Lower lobe of right lung (tissue), 2 donors: Measurements from ENCODE around the gene DNM3. TPM values are rescaled to one million over a fixed set of nuclear protein-coding genes. Genes with fewer than 3 reads are reported as not detected.

Source experiments
- ATAC-seq, 2 donors: fragments of 200-7000 bp; cut with Tn5 transposase; one replicate each; pipeline ENCODE4 v1.9.1; 2020 to 2022; ENCODE audit warnings: mild to moderate bottlenecking in 2 of 2, moderate library complexity in 2 of 2
- DNase-seq: peaks from one replicate; pipeline ENCODE4 v3.0.0-alpha.2; 2020
- H3K27ac ChIP-seq: fragments of 200-600 bp; one replicate; pipeline ENCODE4 v1.8.0; 2022
- H3K27me3 ChIP-seq: fragments of 200-600 bp; one replicate; pipeline ENCODE4 v1.8.0; 2022; ENCODE audit warnings: low read depth
- H3K36me3 ChIP-seq: fragments of 200-600 bp; one replicate; pipeline ENCODE4 v1.8.0; 2022; ENCODE audit warnings: mild to moderate bottlenecking
- H3K4me1 ChIP-seq: fragments of 200-600 bp; one replicate; pipeline ENCODE4 v1.8.0; 2022
- H3K4me3 ChIP-seq: fragments of 200-600 bp; one replicate; pipeline ENCODE4 v1.8.0; 2022; ENCODE audit warnings: mild to moderate bottlenecking
- H3K9me3 ChIP-seq: fragments of 200-600 bp; one replicate; pipeline ENCODE4 v1.8.0; 2022
- intact Hi-C: fragments of 100-400 bp; cut with DNase I; formaldehyde crosslinking; loops from one replicate; pipeline ENCODE4 v1.11.0; 2022
- total RNA-seq: library from RNA; stranded (reverse); fragmentation: NEBNext Ultra II Directional; extraction: Animal tissue kit (Norgen Biotek cat#: 25700); gene quantifications from one replicate; pipeline ENCODE4 v1.2.1, GENCODE V29; 2021
- TF ChIP-seq, protein P1 (sequence below): fragments of 200-600 bp; IDR thresholded peaks from one replicate; pipeline ENCODE4 v1.8.0; 2022; ENCODE audit warnings: antibody characterized with exemption, mild to moderate bottlenecking
- donor health status: DM: no; HTN: yes; CAD: no; lungs with severe emphysema.

Gene DNM3
- total RNA-seq, 1 donor from 2014 or later: 12.4 TPM

- TF ChIP-seq, protein P1, sequence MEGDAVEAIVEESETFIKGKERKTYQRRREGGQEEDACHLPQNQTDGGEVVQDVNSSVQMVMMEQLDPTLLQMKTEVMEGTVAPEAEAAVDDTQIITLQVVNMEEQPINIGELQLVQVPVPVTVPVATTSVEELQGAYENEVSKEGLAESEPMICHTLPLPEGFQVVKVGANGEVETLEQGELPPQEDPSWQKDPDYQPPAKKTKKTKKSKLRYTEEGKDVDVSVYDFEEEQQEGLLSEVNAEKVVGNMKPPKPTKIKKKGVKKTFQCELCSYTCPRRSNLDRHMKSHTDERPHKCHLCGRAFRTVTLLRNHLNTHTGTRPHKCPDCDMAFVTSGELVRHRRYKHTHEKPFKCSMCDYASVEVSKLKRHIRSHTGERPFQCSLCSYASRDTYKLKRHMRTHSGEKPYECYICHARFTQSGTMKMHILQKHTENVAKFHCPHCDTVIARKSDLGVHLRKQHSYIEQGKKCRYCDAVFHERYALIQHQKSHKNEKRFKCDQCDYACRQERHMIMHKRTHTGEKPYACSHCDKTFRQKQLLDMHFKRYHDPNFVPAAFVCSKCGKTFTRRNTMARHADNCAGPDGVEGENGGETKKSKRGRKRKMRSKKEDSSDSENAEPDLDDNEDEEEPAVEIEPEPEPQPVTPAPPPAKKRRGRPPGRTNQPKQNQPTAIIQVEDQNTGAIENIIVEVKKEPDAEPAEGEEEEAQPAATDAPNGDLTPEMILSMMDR: no peak
- H3K9me3 ChIP-seq: no peaks in the 10 kb centered on the region
- peaks cover 15% of the 10 kb centered on the region for H3K4me1 ChIP-seq
- no peaks in the 10 kb centered on the region for H3K36me3 ChIP-seq
- no peak overlapping the region for H3K4me3 ChIP-seq
- H3K27me3 ChIP-seq: no peaks in the 10 kb centered on the region
- DNase-seq (no peak), ATAC-seq (peak in 1 of 2 donors; percentile 46)
- peak overlapping the region; percentile 27 for H3K27ac ChIP-seq
- intact Hi-C loops: no loop called here
Observed at GRCh38 chr1:172390683-172391551, 549.6 kb downstream of the DNM3 start.

DNA sequence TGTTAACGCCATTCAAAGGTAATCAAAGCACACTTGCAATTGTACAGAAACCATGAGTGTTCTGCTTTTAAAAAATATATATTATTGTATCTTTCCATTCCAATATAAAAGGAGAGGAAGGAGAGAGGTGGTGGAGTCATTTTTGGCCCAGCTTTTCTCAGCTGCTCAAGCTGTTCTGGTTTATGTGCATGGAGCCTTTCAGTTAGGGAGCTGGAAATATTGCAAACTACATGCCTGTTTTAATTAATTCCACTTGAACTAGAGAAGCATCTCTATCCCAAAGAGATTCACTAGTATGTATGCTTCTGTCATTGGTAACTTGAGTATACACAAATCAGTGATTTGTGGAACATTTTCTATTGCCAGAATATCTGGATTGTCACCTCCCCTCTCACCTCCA lies 550.7 kb downstream of the DNM3 start:
- intact Hi-C loops: no loop called here
- Histone ChIP-seq H3K27me3 (no peaks in the 10 kb centered on the region), H3K4me1 (peaks cover 15% of the 10 kb centered on the region), H3K27ac (no peak overlapping the region), H3K4me3 (no peak overlapping the region), H3K9me3 (no peaks in the 10 kb centered on the region), H3K36me3 (no peaks in the 10 kb centered on the region)
- no peak for ATAC-seq
- DNase-seq: no peak
- TF ChIP-seq, protein P1: no peak

- DNase-seq (no peak), ATAC-seq (no peak)
- H3K4me3 ChIP-seq: no peak overlapping the region
- no peak overlapping the region for H3K27ac ChIP-seq
- no peaks in the 10 kb centered on the region for H3K27me3 ChIP-seq
- no peaks in the 10 kb centered on the region for H3K9me3 ChIP-seq
- TF ChIP-seq, protein P1: no peak
- intact Hi-C loops: no loop called here
- peaks cover 22% of the 10 kb centered on the region for H3K4me1 ChIP-seq
- no peaks in the 10 kb centered on the region for H3K36me3 ChIP-seq
Observed at GRCh38 chr1:172393354-172393753, 552.1 kb downstream of the DNM3 start.

DNA sequence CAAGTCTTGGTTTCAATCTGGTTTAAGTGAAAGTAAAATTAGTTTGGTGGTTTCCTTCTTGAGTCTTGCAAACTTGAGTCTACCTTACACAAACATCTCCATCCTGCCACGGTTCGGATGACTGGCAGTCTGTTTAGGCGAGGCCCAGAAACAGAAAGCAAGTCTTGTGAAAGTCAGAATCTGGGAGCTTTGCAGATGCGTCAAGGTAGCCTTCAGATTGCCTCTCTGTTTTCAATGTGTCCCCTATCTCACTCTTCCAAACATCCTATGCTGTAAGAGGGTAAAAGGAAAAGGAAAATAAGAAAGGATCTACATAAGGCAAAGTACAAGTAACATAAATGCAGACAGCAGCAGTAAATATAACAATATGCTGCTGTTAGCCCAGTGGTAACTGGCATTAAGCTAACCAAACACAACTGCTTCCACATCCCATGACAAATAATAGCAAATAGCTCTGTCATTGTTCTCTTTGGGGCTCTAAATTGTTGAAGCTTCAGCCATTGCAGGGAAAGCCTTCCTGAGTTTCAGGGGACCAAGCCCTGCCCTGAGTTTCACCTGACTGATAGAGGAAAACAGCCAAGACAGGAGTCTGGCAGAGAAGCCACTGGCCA lies 552.9 kb downstream of the DNM3 start:
- Histone ChIP-seq H3K27me3 (no peaks in the 10 kb centered on the region), H3K36me3 (no peaks in the 10 kb centered on the region), H3K4me3 (no peak overlapping the region), H3K27ac (peak overlapping the region; percentile 70), H3K9me3 (no peaks in the 10 kb centered on the region), H3K4me1 (peaks cover 26% of the 10 kb centered on the region)
- DNase-seq (no peak), ATAC-seq (peak; percentile 70 to 76)
- TF ChIP-seq, protein P1: no peak
- intact Hi-C loops: no loop called here

- H3K4me3 ChIP-seq: no peak overlapping the region
- intact Hi-C loops: no loop called here
- TF ChIP-seq, protein P1: no peak
- H3K27me3 ChIP-seq: no peaks in the 10 kb centered on the region
- no peak for ATAC-seq
- peaks cover 26% of the 10 kb centered on the region for H3K4me1 ChIP-seq
- H3K27ac ChIP-seq: peak overlapping the region; percentile 70
- H3K9me3 ChIP-seq: no peaks in the 10 kb centered on the region
- DNase-seq: no peak
- H3K36me3 ChIP-seq: no peaks in the 10 kb centered on the region
Observed at GRCh38 chr1:172394811-172395210, 553.5 kb downstream of the DNM3 start.
